Limb (tissue), 2 donors: ENCODE results near the gene SH2D3A.
"Not testable (repeated sequence)": the region's sequence is repeated elsewhere in the genome, so short reads cannot be mapped to it uniquely, and the experiment has no call there.

Experiments used
- DNase-seq, 2 donors: peaks; one replicate each; pipeline ENCODE4 v3.0.0-alpha.2; 2016; ENCODE audit errors: extremely low spot score in 2 of 2

SH2D3A gene

DNA sequence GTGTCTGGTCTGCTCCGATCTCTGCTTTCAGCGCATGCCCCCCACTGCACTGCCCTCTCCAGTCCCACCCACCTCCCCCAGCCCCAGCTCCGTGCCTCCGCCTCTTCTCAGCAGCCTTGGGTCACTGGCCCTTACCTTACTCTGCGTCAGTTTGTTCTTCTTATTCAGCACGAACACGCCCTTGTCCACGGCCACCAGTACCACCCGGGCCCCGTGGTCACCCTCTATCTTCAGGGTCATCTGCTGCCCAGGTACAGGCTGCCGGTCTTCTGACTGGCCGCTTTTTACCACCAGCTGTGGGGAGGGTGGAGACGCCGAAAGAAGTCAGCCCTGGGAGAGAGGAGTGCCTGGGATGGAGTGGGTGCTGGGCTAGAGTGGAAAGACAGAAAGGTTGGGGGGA, 57.7 kb downstream of the SH2D3A start:
- DNase-seq = no peak

DNA sequence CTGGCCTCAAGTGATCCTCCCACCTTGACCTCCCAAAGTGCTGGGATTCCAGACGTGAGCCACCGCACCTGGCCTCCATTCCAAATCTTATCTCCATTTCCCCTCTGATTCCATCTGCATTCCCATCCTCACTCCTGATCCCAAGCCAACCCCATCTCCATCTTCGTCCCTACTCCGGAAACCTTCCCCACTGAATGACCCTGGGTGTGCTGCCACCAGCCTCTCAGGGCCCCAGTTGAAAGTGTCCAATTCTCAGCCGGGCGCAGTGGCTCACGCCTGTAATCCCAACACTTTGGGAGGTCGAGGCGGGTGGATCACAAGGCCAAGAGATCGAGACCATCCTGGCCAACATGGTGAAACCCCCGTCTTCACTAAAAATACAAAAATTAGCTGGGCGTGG, 58.3 kb downstream of the SH2D3A start:
- DNase-seq = not testable (repeated sequence)

DNA sequence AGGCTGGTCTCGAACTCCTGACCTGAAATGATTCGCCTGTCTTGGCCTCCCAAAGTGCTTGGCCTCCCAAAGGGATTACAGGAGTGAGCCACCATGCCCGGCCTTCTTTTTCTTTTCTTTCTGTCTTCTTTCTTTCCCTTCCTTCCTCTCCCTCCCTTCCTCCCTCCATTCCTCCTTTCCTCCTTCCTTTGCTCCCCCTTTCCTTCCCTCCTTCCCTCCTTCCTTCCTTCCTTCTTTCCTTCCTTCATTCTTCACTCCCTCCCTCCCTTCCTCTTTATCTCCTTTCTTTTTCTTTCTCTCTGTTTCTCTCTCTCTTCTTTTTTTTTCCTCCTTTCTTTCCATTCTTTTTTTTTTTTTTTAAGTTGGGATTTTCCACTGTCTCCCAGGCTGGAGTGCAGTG, 58.9 kb downstream of the SH2D3A start:
- DNase-seq = no peak

DNA sequence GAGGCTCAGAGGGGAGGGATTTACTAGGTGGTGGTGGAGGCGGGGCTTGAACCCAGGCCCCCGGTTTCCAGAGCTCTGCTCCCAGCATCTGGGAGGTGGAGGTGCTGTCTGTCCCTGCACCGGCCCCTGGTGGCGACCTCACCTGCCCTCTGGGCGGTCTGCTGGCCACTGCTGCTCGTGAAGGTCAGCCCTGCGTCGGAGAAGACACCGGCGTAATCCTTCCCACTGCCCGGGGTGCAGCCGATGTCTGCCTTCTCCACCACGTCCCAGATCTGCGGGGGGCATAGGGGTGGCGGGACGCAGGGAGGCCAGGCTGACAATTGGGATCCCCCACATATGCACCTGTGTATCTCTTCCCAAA, 59.6 kb downstream of the SH2D3A start:
- DNase-seq = no peak

DNA sequence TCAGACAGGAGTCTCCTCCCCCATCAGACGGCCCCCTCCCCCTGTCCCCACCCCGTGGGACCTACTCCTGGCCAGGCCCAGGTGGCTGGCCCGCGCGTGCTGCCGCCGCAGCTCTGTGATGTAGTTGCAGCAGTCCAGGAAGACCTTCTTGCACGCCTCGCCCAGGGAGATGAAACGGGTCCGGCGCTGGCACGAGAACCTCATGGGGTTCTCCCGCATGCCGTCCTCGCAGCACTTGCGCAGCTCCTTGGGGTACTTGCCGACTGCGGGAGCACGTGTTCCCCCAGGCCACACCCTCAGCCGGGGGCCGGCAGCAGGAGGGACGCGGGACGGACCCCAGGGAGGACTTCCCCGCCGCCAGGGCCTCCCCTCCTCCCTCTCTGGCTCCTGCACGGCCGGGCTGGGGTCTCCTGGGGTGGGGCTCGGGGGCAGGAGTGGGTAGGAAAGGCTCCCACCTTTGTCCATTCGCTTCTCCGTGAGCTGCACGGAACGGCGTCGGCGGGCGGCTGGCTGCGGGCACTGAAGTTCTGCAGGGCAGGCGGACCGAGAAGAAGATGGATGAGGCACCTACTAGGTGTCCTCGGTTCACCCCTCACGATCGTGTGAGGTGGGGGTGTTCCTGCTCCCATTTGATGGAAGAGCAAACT, 60.1 kb downstream of the SH2D3A start:
- no peak for DNase-seq

DNA sequence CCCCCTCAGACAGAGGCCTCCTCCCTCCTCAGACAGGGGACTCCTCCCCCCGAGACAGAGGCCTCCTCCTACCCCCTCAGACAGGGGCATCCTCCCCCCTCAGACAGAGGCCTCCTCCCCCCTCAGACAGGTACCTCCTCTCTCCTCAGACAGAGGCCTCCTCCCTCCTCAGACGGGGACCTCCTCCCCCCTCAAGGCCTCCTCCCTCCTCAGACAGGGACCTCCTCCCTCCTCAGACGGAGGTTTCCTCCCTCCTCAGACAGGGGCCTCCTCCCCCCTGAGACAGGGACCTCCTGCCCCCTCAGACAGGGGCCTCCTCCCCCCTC, 60.6 kb downstream of the SH2D3A start:
- DNase-seq = no peak

DNA sequence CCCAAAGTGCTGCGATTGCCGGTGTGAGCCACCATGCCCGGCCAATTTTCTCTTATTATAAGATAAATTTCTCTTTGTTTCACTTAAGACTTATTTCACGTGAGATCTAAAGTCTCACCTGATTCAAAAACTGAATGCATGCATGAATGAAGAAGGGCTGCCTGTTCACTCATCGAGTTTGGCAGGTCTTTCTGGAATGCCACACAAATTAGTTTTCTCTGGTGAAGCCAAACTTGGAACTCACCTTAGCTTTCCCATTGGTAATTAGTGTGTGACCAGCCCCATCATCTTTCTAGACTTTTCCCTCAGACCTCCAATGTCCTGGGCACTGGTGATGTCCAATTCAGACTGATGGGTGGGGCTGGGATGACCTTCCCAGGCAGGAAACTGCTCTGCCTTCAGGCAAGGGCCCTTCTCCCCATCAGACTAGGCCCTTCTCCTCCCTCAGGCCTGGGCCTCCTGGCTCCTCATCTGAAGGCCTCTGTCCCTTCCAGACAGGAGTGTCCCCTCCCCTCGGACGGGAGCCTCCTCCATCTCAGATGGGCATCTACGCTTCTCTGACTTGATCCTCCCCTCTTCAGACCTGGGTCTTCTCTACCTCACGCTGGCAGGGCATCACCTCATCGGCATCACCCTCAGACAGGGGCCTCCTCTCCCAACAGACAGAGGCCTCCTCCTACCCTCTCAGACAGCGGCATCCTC, 61.2 kb downstream of the SH2D3A start:
- DNase-seq = no peak
